GM23338 (cell line): ENCODE measurements around the gene COMMD4. TPM values are rescaled to one million over a fixed set of nuclear protein-coding genes. Genes with fewer than 3 reads are reported as not detected.

Source experiments
- ATAC-seq: fragments of 200-7000 bp; cut with Tn5 transposase; 3 replicates; pipeline ENCODE4 v1.9.1; 2020
- DNase-seq: peaks from one replicate; pipeline ENCODE4 v3.0.0-alpha.2; 2015; ENCODE audit warnings: low spot score
- H2AFZ ChIP-seq: fragments of 200-600 bp; sonication (generic); 2 replicates; pipeline ENCODE4 v1.8.0; 2016; ENCODE audit warnings: antibody characterized with exemption, mild to moderate bottlenecking, moderate library complexity
- H3F3A ChIP-seq: fragments of 200-600 bp; sonication (generic); replicated peaks from 2 replicates; pipeline ENCODE4 v1.8.0; 2017; ENCODE audit warnings: antibody characterized with exemption, mixed run types, low read depth
- H3K27ac ChIP-seq: fragments of 200-600 bp; sonication (generic); 2 replicates; pipeline ENCODE4 v1.6.1; 2016; ENCODE audit warnings: low read depth
- H3K27me3 ChIP-seq: fragments of 200-600 bp; sonication (generic); 2 replicates; pipeline ENCODE4 v1.8.0; 2016; ENCODE audit warnings: mild to moderate bottlenecking, mixed run types, moderate library complexity; ENCODE audit not compliant: insufficient read depth
- H3K36me3 ChIP-seq: fragments of 200-600 bp; sonication (generic); 2 replicates; pipeline ENCODE4 v1.8.0; 2016; ENCODE audit warnings: mild to moderate bottlenecking; ENCODE audit not compliant: insufficient read depth
- H3K4me1 ChIP-seq: fragments of 200-600 bp; sonication (generic); 2 replicates; pipeline ENCODE4 v1.8.0; 2016; ENCODE audit warnings: mild to moderate bottlenecking, moderate library complexity; ENCODE audit not compliant: insufficient read depth
- H3K4me2 ChIP-seq: fragments of 200-600 bp; sonication (generic); 2 replicates; pipeline ENCODE4 v1.7.1; 2017; ENCODE audit warnings: mixed run types
- H3K4me3 ChIP-seq: fragments of 200-600 bp; sonication (generic); 2 replicates; pipeline ENCODE4 v1.6.1; 2016; ENCODE audit warnings: mixed run types
- H3K79me2 ChIP-seq: fragments of 200-600 bp; sonication (generic); replicated peaks from 2 replicates; pipeline ENCODE4 v1.8.0; 2017; ENCODE audit warnings: mild to moderate bottlenecking; ENCODE audit not compliant: insufficient read depth
- H3K9me2 ChIP-seq: fragments of 200-600 bp; sonication (generic); 2 replicates; pipeline ENCODE4 v1.8.0; 2017; ENCODE audit not compliant: insufficient read depth
- H4K20me1 ChIP-seq: fragments of 200-600 bp; sonication (generic); replicated peaks from 2 replicates; pipeline ENCODE4 v1.8.0; 2017; ENCODE audit warnings: mild to moderate bottlenecking; ENCODE audit not compliant: insufficient read depth
- H3K27ac Mint-ChIP-seq: 2 replicates; pipeline ENCODE4 v1.8.0; 2020; ENCODE audit warnings: inconsistent platforms, mild to moderate bottlenecking, moderate library complexity, mixed read lengths
- H3K27me3 Mint-ChIP-seq: 3 replicates; pipeline ENCODE4 v1.8.0; 2022; ENCODE audit warnings: low read depth, mild to moderate bottlenecking, moderate library complexity, mixed read lengths, inconsistent platforms; ENCODE audit not compliant: insufficient read depth, poor library complexity
- H3K36me3 Mint-ChIP-seq: 3 replicates; pipeline ENCODE4 v1.8.0; 2021; ENCODE audit warnings: low read depth, mild to moderate bottlenecking, inconsistent platforms, moderate library complexity, mixed read lengths
- H3K4me1 Mint-ChIP-seq: 3 replicates; pipeline ENCODE4 v1.8.0; 2020; ENCODE audit warnings: mild to moderate bottlenecking, inconsistent platforms, mixed read lengths
- H3K4me3 Mint-ChIP-seq: 3 replicates; pipeline ENCODE4 v1.8.0; 2021; ENCODE audit warnings: moderate library complexity, mild to moderate bottlenecking, inconsistent platforms, mixed read lengths
- H3K9me3 Mint-ChIP-seq: 3 replicates; pipeline ENCODE4 v1.8.0; 2020; ENCODE audit warnings: moderate library complexity, mild to moderate bottlenecking, inconsistent platforms, mixed read lengths
- CREB1 ChIP-seq: fragments of 250-450 bp; sonication (Bioruptor Pico); IDR thresholded peaks from 2 replicates; pipeline ENCODE4 v1.5.0; 2020; ENCODE audit warnings: low read depth, mild to moderate bottlenecking, moderate library complexity
- CTCF ChIP-seq, 2 experiments: fragments of 200-600 bp in 1 of 2; sonication (generic) in 1 of 2; conservative IDR thresholded peaks; 2 replicates each; pipeline versions ENCODE4 v1.5.1 to v1.6.1; 2016 to 2017; ENCODE audit warnings: antibody characterized with exemption in 2 of 2, low read depth in 2 of 2, mild to moderate bottlenecking in 2 of 2, moderate library complexity in 1 of 2
- ETS1 ChIP-seq: IDR thresholded peaks from 2 replicates; pipeline ENCODE4 v1.6.1; 2016; ENCODE audit warnings: antibody characterized with exemption
- EZH2 ChIP-seq: fragments of 200-600 bp; sonication (generic); IDR thresholded peaks from one replicate; pipeline ENCODE4 v1.8.0; 2017; ENCODE audit warnings: antibody characterized with exemption, mild to moderate bottlenecking, low read depth; ENCODE audit not compliant: unreplicated experiment
- EZH2phosphoT487 ChIP-seq: fragments of 200-600 bp; sonication (generic); IDR thresholded peaks from one replicate; pipeline ENCODE4 v1.8.1; 2018; ENCODE audit warnings: antibody characterized with exemption; ENCODE audit not compliant: unreplicated experiment
- JUNB ChIP-seq: IDR thresholded peaks from one replicate; pipeline ENCODE4 v1.6.1; 2016; ENCODE audit warnings: antibody characterized with exemption; ENCODE audit not compliant: unreplicated experiment
- NANOG ChIP-seq: IDR thresholded peaks from 2 replicates; pipeline ENCODE4 v1.6.1; 2016; ENCODE audit warnings: antibody characterized with exemption, borderline replicate concordance
- POLR2AphosphoS5 ChIP-seq: IDR thresholded peaks from 2 replicates; pipeline ENCODE4 v1.6.1; 2016; ENCODE audit warnings: antibody characterized with exemption, low read depth
- REST ChIP-seq: IDR thresholded peaks from one replicate; pipeline ENCODE4 v1.6.1; 2018; ENCODE audit warnings: antibody characterized with exemption; ENCODE audit not compliant: unreplicated experiment
- STAT1 ChIP-seq: IDR thresholded peaks from one replicate; pipeline ENCODE4 v1.6.1; 2016; ENCODE audit warnings: antibody characterized with exemption; ENCODE audit not compliant: unreplicated experiment
- ZNF114 ChIP-seq: fragments of 250-450 bp; sonication (Bioruptor Pico); IDR thresholded peaks from 2 replicates; pipeline ENCODE4 v1.5.0; 2020; ENCODE audit warnings: mild to moderate bottlenecking, moderate library complexity
- ZNF331 ChIP-seq: fragments of 250-450 bp; sonication (Bioruptor Pico); IDR thresholded peaks from 2 replicates; pipeline ENCODE4 v1.5.0; 2020; ENCODE audit warnings: low read depth, mild to moderate bottlenecking, moderate library complexity
- ZNF462 ChIP-seq: fragments of 250-450 bp; sonication (Bioruptor Pico); IDR thresholded peaks from 2 replicates; pipeline ENCODE4 v1.5.0; 2020; ENCODE audit warnings: mild to moderate bottlenecking, moderate library complexity
- polyA plus RNA-seq: library from polyadenylated mRNA; unstranded; fragments of >200 nt; fragmentation: Nextera tagmentation; extraction: Ambion mirVana; gene quantifications from 2 replicates; pipeline ENCODE4 v1.2.1, GENCODE V29; 2016
- total RNA-seq: library from RNA; depleted of rRNA; stranded (reverse); fragments of >200 nt; shearing (Covaris generic); gene quantifications from 2 replicates; pipeline ENCODE4 v1.2.3, GENCODE V29; 2014

The COMMD4 gene
- total and polyA plus RNA-seq, 2 experiments from 2014 or later = 131 TPM

GRCh38 chr15:75360391-75360790 is 24.5 kb downstream of the COMMD4 start:
- H3K9me2 ChIP-seq = no peaks in the 10 kb centered on the region
- no peak overlapping the region for H2AFZ ChIP-seq
- no peak overlapping the region for H3K27ac Mint-ChIP-seq
- no peaks in the 10 kb centered on the region for H4K20me1 ChIP-seq
- no peaks in the 10 kb centered on the region for H3K4me1 ChIP-seq
- no peak overlapping the region for H3K4me3 ChIP-seq
- no peaks in the 10 kb centered on the region; the same call in 2 of the 3 replicates for H3K4me1 Mint-ChIP-seq
- H3K27me3 Mint-ChIP-seq = peaks cover 15% of the 10 kb centered on the region
- H3K4me3 Mint-ChIP-seq = no peak overlapping the region
- no peaks in the 10 kb centered on the region for H3K9me3 Mint-ChIP-seq
- no peak for DNase-seq
- no peak overlapping the region for H3K27ac ChIP-seq
- ATAC-seq = no peak
- no peaks in the 10 kb centered on the region for H3K79me2 ChIP-seq
- H3F3A ChIP-seq = no peaks in the 10 kb centered on the region
- H3K36me3 ChIP-seq = no peaks in the 10 kb centered on the region
- H3K36me3 Mint-ChIP-seq = peaks cover 27% of the 10 kb centered on the region
- no peak overlapping the region for H3K4me2 ChIP-seq
- no peak for TF ChIP-seq ZNF114 (CRISPR knock-in tag)
- TF ChIP-seq POLR2AphosphoS5 = no peak
- no peak for TF ChIP-seq REST
- TF ChIP-seq NANOG = no peak
- TF ChIP-seq ETS1 = no peak
- no peak for TF ChIP-seq CTCF (conservative IDR thresholded peaks at IDR 0.05; ENCODE audit: low read depth in 2 of 2)
- no peak for TF ChIP-seq ZNF331 (CRISPR knock-in tag)
- TF ChIP-seq STAT1 = no peak
- TF ChIP-seq EZH2phosphoT487 = no peak
- TF ChIP-seq ZNF462 (CRISPR knock-in tag) = no peak
- no peak for TF ChIP-seq JUNB
- no peak for TF ChIP-seq CREB1 (CRISPR knock-in tag)
- no peak for TF ChIP-seq EZH2
- H3K27me3 ChIP-seq = no peaks in the 10 kb centered on the region
